Endothelial cell (in vitro differentiated cells): ENCODE results near the gene AFMID. TPM values are rescaled to one million over a fixed set of nuclear protein-coding genes. Genes with fewer than 3 reads are reported as not detected.

ENCODE experiments used
- DNase-seq: peaks from one replicate; pipeline ENCODE4 v3.0.0; 2021; ENCODE audit warnings: low spot score
- H3K27ac Mint-ChIP-seq: one replicate; pipeline ENCODE4 v1.8.0; 2021; ENCODE audit warnings: mixed read lengths, inconsistent platforms; ENCODE audit not compliant: unreplicated experiment
- H3K27me3 Mint-ChIP-seq: one replicate; pipeline ENCODE4 v1.8.0; 2021; ENCODE audit warnings: mild to moderate bottlenecking, moderate library complexity, mixed read lengths, inconsistent platforms; ENCODE audit not compliant: unreplicated experiment
- H3K36me3 Mint-ChIP-seq: one replicate; pipeline ENCODE4 v1.8.0; 2021; ENCODE audit warnings: mild to moderate bottlenecking, low read depth, mixed read lengths, inconsistent platforms; ENCODE audit not compliant: unreplicated experiment
- H3K4me1 Mint-ChIP-seq: one replicate; pipeline ENCODE4 v1.8.0; 2021; ENCODE audit warnings: mild to moderate bottlenecking, mixed read lengths, inconsistent platforms; ENCODE audit not compliant: unreplicated experiment
- H3K4me3 Mint-ChIP-seq: one replicate; pipeline ENCODE4 v1.8.0; 2021; ENCODE audit warnings: mild to moderate bottlenecking, mixed read lengths, inconsistent platforms; ENCODE audit not compliant: unreplicated experiment
- H3K9me3 Mint-ChIP-seq: one replicate; pipeline ENCODE4 v1.8.0; 2021; ENCODE audit warnings: mixed read lengths, inconsistent platforms; ENCODE audit not compliant: unreplicated experiment
- CTCF ChIP-seq: fragments of 200-600 bp; sonication (generic); IDR thresholded peaks from one replicate; pipeline ENCODE4 v1.5.0; 2021; ENCODE audit warnings: antibody characterized with exemption; ENCODE audit not compliant: unreplicated experiment
- total RNA-seq: library from RNA; stranded (reverse); fragmentation: NEBNext Ultra II Directional; extraction: Animal tissue kit (Norgen Biotek cat#: 25700); gene quantifications from one replicate; pipeline ENCODE4 v1.2.1, GENCODE V29; 2021; ENCODE audit not compliant: unreplicated experiment

Gene AFMID
- total RNA-seq, 1 donor from 2014 or later, result 135 TPM

- no peak for DNase-seq
- no peaks in the 10 kb centered on the region for H3K9me3 Mint-ChIP-seq
- peaks cover 10% of the 10 kb centered on the region for H3K4me1 Mint-ChIP-seq
- peaks cover 5% of the 10 kb centered on the region for H3K27me3 Mint-ChIP-seq
- no peak overlapping the region for H3K27ac Mint-ChIP-seq
- peaks cover 19% of the 10 kb centered on the region for H3K36me3 Mint-ChIP-seq
- TF ChIP-seq CTCF, result no peak
- H3K4me3 Mint-ChIP-seq, result no peak overlapping the region
Measured at GRCh38 chr17:78175643-78175981, 11.6 kb upstream of the AFMID start.

GRCh38 chr17:78176548-78177025 lies 10.6 kb upstream of the AFMID start:
- H3K4me3 Mint-ChIP-seq, result no peak overlapping the region
- TF ChIP-seq CTCF, result peak; percentile 88
- H3K27ac Mint-ChIP-seq, result no peak overlapping the region
- peak; percentile 85 for DNase-seq
- H3K36me3 Mint-ChIP-seq, result peaks cover 20% of the 10 kb centered on the region
- no peaks in the 10 kb centered on the region for H3K9me3 Mint-ChIP-seq
- H3K4me1 Mint-ChIP-seq, result peaks cover 7% of the 10 kb centered on the region
- peaks cover 6% of the 10 kb centered on the region for H3K27me3 Mint-ChIP-seq

GRCh38 chr17:78179372-78179771 lies 7.8 kb upstream of the AFMID start:
- DNase-seq, result no peak
- Mint-ChIP-seq H3K4me3 (no peak overlapping the region), H3K9me3 (no peaks in the 10 kb centered on the region), H3K36me3 (peaks cover 5% of the 10 kb centered on the region), H3K27ac (no peak overlapping the region), H3K4me1 (peaks cover 7% of the 10 kb centered on the region), H3K27me3 (peaks cover 3% of the 10 kb centered on the region)
- no peak for TF ChIP-seq CTCF

GRCh38 chr17:78180083-78180482 lies 7.1 kb upstream of the AFMID start:
- Mint-ChIP-seq H3K4me3 (no peak overlapping the region), H3K9me3 (no peaks in the 10 kb centered on the region), H3K27me3 (peaks cover 7% of the 10 kb centered on the region), H3K36me3 (peaks cover 5% of the 10 kb centered on the region), H3K4me1 (peaks cover 9% of the 10 kb centered on the region), H3K27ac (no peak overlapping the region)
- no peak for DNase-seq
- TF ChIP-seq CTCF, result no peak

- Mint-ChIP-seq H3K4me3 (no peak overlapping the region), H3K27ac (no peak overlapping the region), H3K9me3 (no peaks in the 10 kb centered on the region), H3K27me3 (peaks cover 7% of the 10 kb centered on the region), H3K36me3 (peaks cover 5% of the 10 kb centered on the region), H3K4me1 (peaks cover 10% of the 10 kb centered on the region)
- no peak for DNase-seq
- no peak for TF ChIP-seq CTCF
Measured at GRCh38 chr17:78180508-78180907, 6.7 kb upstream of the AFMID start.
